SK-N-SH (cell line): Measurements from ENCODE around the gene ITSN1. TPM values are rescaled to one million over a fixed set of nuclear protein-coding genes. Genes with fewer than 3 reads are reported as not detected.

Source experiments
- CTCF ChIA-PET: fragments of 300-600, 350-600 bp; formaldehyde crosslinking; extraction: SDS; loops from one replicate; lab custom pipeline; 2021; lab: Yijun Ruan, JAX
- POLR2A ChIA-PET: fragments of 350-600 bp; sonication (Branson Sonifier 250); formaldehyde crosslinking; extraction: SDS; loops from one replicate; lab custom pipeline; 2020; ENCODE audit warnings: antibody characterized with exemption, inconsistent platforms; lab: Yijun Ruan, JAX
- DNase-seq: peaks from one replicate; pipeline ENCODE4 v3.0.0; 2012
- H2AFZ ChIP-seq: fragments of 200-600 bp; sonication (generic); 2 replicates; pipeline ENCODE4 v1.8.1; 2016; ENCODE audit warnings: antibody characterized with exemption, mild to moderate bottlenecking, low read depth
- H3F3A ChIP-seq: fragments of 200-600 bp; sonication (generic); replicated peaks from 2 replicates; pipeline ENCODE3; 2016; ENCODE audit warnings: antibody characterized with exemption, mild to moderate bottlenecking; ENCODE audit not compliant: insufficient read depth
- H3K27ac ChIP-seq, 2 experiments: fragments of 200-500 bp in 1 of 2; fragments of 200-600 bp in 1 of 2; sonication (Bioruptor generic) in 1 of 2; sonication (generic), shearing (Covaris generic) in 1 of 2; 2 replicates each; pipeline versions ENCODE4 v1.5.1 to v1.6.1; 2014 to 2016; ENCODE audit warnings: low read depth in 2 of 2, inconsistent platforms in 1 of 2, low read length in 1 of 2, mild to moderate bottlenecking in 1 of 2, mixed read lengths in 1 of 2
- H3K27me3 ChIP-seq: fragments of 200-600 bp; sonication (generic), shearing (Covaris generic); 2 replicates; pipeline ENCODE4 v1.6.1; 2016; ENCODE audit warnings: mixed run types; ENCODE audit not compliant: insufficient read depth
- H3K36me3 ChIP-seq, 2 experiments: fragments of 200-500 bp in 1 of 2; fragments of 200-600 bp in 1 of 2; sonication (Bioruptor generic) in 1 of 2; sonication (generic) in 1 of 2; replicated peaks in 1 of 2; 2 replicates each; pipeline versions ENCODE3 to v1.5.1; 2014 to 2016; ENCODE audit warnings: low read length in 1 of 2, mild to moderate bottlenecking in 1 of 2; ENCODE audit not compliant: insufficient read depth in 2 of 2, control insufficient read depth in 1 of 2
- H3K4me1 ChIP-seq, 2 experiments: fragments of 200-500 bp in 1 of 2; fragments of 200-600 bp in 1 of 2; sonication (Bioruptor generic) in 1 of 2; sonication (generic), shearing (Covaris generic) in 1 of 2; 2 replicates each; pipeline versions ENCODE4 v1.5.1 to v1.6.1; 2014 to 2016; ENCODE audit warnings: low read depth in 1 of 2, low read length in 1 of 2, mixed run types in 1 of 2; ENCODE audit not compliant: insufficient read depth in 2 of 2, control insufficient read depth in 1 of 2
- H3K4me2 ChIP-seq: fragments of 200-600 bp; sonication (generic), shearing (Covaris generic); 2 replicates; pipeline ENCODE4 v1.6.1; 2017; ENCODE audit warnings: mixed run types
- H3K4me3 ChIP-seq, 2 experiments: fragments of 200-500 bp in 1 of 2; fragments of 200-600 bp in 1 of 2; sonication (Bioruptor generic) in 1 of 2; sonication (generic), shearing (Covaris generic) in 1 of 2; 2 replicates each; pipeline versions ENCODE4 v1.5.1 to v1.8.1; 2014 to 2016; ENCODE audit warnings: low read depth in 2 of 2, inconsistent platforms in 1 of 2, low read length in 1 of 2, mild to moderate bottlenecking in 1 of 2, mixed read lengths in 1 of 2, moderate library complexity in 1 of 2
- H3K79me2 ChIP-seq: fragments of 200-600 bp; sonication (generic); 2 replicates; pipeline ENCODE4 v1.8.1; 2017; ENCODE audit warnings: mild to moderate bottlenecking; ENCODE audit not compliant: insufficient read depth
- H3K9ac ChIP-seq: fragments of 200-600 bp; sonication (generic); 2 replicates; pipeline ENCODE4 v1.6.1; 2017; ENCODE audit warnings: mixed run types
- H3K9me2 ChIP-seq: fragments of 200-600 bp; sonication (generic); 2 replicates; pipeline ENCODE4 v1.6.1; 2017; ENCODE audit warnings: mixed run types
- H3K9me3 ChIP-seq: fragments of 200-600 bp; sonication (generic); 2 replicates; pipeline ENCODE4 v1.6.1; 2017; ENCODE audit warnings: mixed run types, mild to moderate bottlenecking, moderate library complexity
- H4K20me1 ChIP-seq: fragments of 200-600 bp; sonication (generic); 2 replicates; pipeline ENCODE4 v1.6.1; 2017; ENCODE audit warnings: mild to moderate bottlenecking, mixed run types; ENCODE audit not compliant: insufficient read depth
- EP300 ChIP-seq, 2 experiments: IDR thresholded peaks; 2 replicates each; pipeline versions ENCODE4 v1.4.0 to v1.6.1; 2012; ENCODE audit warnings: borderline replicate concordance in 1 of 2, low read depth in 1 of 2, low read length in 1 of 2
- FOXJ3 ChIP-seq: sonication (generic); formaldehyde crosslinking; IDR thresholded peaks from 2 replicates; pipeline ENCODE4 v1.5.1; 2020; ENCODE audit warnings: mild to moderate bottlenecking, missing genetic modification reagents
- GATA2 ChIP-seq: sonication (generic); formaldehyde crosslinking; IDR thresholded peaks from 2 replicates; pipeline ENCODE4 v1.5.0; 2020; ENCODE audit warnings: mild to moderate bottlenecking, missing genetic modification reagents
- SIN3A ChIP-seq: IDR thresholded peaks from 2 replicates; pipeline ENCODE4 v1.6.1; 2012; ENCODE audit warnings: low read depth, mild to moderate bottlenecking, low read length, moderate library complexity, borderline replicate concordance
- TCF12 ChIP-seq: IDR thresholded peaks from 2 replicates; pipeline ENCODE4 v1.4.0; 2012
- YY1 ChIP-seq: IDR thresholded peaks from 2 replicates; pipeline ENCODE4 v1.4.0; 2012; ENCODE audit warnings: low read depth, mild to moderate bottlenecking
- WGBS: methylation state at CpG from one replicate; pipeline ENCODE4 v1.1.6; 2017; ENCODE audit warnings: low lambda C conversion rate; 5-methylcytosine and 5-hydroxymethylcytosine counted together
- polyA plus RNA-seq, 3 experiments: library from polyadenylated mRNA; depleted of rRNA; stranded (reverse); fragments of >200 nt; gene quantifications; 2 replicates each; pipeline ENCODE4 v1.2.3, GENCODE V29; 2012
- TF ChIP-seq, protein P1 (sequence below): IDR thresholded peaks from 2 replicates; pipeline ENCODE4 v1.6.1; 2012; ENCODE audit warnings: mild to moderate bottlenecking, low read depth, low read length, moderate library complexity
- TF ChIP-seq, protein P2 (sequence below): IDR thresholded peaks from 2 replicates; pipeline ENCODE4; 2012
- TF ChIP-seq, protein P3 (sequence below): fragments of 200-600 bp; sonication (generic); IDR thresholded peaks from 2 replicates; pipeline ENCODE4 v1.6.1; 2017; ENCODE audit warnings: antibody characterized with exemption, mild to moderate bottlenecking, moderate library complexity

Gene ITSN1
- polyA plus RNA-seq, 1 of the 3 experiments (the other 2 are of a cell fraction) = 27.8 TPM

DNA sequence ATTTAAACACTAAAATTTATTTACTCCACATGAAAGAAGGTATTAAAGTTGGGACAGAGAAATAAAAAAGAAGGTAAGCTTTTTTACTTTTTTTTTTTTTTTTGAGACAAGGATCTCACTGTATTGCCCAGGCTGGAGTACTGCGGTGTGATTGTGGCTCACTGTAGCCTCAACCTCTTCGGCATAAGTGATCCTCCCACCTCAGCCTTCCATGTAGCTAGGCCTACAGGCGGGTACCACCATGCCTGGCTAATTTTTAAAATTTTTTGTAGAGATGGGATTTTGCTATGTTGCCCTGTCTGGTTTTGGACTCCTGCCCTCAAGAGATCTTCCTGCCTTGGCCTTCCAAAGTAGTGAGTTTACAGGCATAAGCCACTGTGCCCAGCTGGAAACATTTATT is 106.6 kb downstream of the ITSN1 start (continued):
- TF ChIP-seq, protein P1, sequence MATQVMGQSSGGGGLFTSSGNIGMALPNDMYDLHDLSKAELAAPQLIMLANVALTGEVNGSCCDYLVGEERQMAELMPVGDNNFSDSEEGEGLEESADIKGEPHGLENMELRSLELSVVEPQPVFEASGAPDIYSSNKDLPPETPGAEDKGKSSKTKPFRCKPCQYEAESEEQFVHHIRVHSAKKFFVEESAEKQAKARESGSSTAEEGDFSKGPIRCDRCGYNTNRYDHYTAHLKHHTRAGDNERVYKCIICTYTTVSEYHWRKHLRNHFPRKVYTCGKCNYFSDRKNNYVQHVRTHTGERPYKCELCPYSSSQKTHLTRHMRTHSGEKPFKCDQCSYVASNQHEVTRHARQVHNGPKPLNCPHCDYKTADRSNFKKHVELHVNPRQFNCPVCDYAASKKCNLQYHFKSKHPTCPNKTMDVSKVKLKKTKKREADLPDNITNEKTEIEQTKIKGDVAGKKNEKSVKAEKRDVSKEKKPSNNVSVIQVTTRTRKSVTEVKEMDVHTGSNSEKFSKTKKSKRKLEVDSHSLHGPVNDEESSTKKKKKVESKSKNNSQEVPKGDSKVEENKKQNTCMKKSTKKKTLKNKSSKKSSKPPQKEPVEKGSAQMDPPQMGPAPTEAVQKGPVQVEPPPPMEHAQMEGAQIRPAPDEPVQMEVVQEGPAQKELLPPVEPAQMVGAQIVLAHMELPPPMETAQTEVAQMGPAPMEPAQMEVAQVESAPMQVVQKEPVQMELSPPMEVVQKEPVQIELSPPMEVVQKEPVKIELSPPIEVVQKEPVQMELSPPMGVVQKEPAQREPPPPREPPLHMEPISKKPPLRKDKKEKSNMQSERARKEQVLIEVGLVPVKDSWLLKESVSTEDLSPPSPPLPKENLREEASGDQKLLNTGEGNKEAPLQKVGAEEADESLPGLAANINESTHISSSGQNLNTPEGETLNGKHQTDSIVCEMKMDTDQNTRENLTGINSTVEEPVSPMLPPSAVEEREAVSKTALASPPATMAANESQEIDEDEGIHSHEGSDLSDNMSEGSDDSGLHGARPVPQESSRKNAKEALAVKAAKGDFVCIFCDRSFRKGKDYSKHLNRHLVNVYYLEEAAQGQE = no peak
- TF ChIP-seq FOXJ3 (CRISPR knock-in tag) (no peak), YY1 (no peak), EP300 (IDR thresholded peaks at IDR 0.05; ENCODE audit: borderline replicate concordance in 1 of 2, low read depth in 1 of 2, low read length in 1 of 2) (no peak), SIN3A (no peak), TCF12 (no peak)

DNA sequence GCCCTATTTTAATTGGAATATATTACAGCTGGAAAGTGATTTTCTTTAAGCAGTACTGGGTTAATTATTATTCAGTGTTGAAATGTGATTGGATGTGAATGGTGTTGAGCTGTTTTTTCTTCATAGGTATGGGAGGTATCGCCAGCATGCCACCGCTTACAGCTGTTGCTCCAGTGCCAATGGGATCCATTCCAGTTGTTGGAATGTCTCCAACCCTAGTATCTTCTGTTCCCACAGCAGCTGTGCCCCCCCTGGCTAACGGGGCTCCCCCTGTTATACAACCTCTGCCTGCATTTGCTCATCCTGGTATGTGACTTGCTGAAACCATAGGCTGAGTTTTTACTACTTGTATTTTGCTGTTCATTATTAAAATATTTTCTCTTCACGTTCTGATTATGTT is 107.7 kb downstream of the ITSN1 start:
- H3K27me3 ChIP-seq = no peaks in the 10 kb centered on the region
- no peak for DNase-seq
- H3K36me3 ChIP-seq = peaks cover 6 to 35% of the 10 kb centered on the region in 2 experiments
- H3K9me2 ChIP-seq = no peaks in the 10 kb centered on the region
- no peaks in the 10 kb centered on the region for H3K79me2 ChIP-seq
- no peaks in the 10 kb centered on the region for H3F3A ChIP-seq
- H3K9ac ChIP-seq = no peak overlapping the region
- H3K4me2 ChIP-seq = no peak overlapping the region
- CTCF ChIA-PET = no interaction called here
- 93% methylated on average over 4 of the region's 4 CpGs for WGBS
- no peaks in the 10 kb centered on the region; a peak in 1 of 4 replicates for H3K4me1 ChIP-seq
- H3K9me3 ChIP-seq = peaks cover 16% of the 10 kb centered on the region; the same call in 1 of the 2 replicates
- no peaks in the 10 kb centered on the region for H4K20me1 ChIP-seq
- H3K27ac ChIP-seq = no peak overlapping the region
- no peak overlapping the region for H3K4me3 ChIP-seq
- TF ChIP-seq GATA2 (CRISPR knock-in tag) = no peak
- TF ChIP-seq, protein P2, sequence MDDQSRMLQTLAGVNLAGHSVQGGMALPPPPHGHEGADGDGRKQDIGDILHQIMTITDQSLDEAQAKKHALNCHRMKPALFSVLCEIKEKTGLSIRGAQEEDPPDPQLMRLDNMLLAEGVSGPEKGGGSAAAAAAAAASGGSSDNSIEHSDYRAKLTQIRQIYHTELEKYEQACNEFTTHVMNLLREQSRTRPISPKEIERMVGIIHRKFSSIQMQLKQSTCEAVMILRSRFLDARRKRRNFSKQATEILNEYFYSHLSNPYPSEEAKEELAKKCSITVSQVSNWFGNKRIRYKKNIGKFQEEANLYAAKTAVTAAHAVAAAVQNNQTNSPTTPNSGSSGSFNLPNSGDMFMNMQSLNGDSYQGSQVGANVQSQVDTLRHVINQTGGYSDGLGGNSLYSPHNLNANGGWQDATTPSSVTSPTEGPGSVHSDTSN = no peak
- TF ChIP-seq, protein P3, sequence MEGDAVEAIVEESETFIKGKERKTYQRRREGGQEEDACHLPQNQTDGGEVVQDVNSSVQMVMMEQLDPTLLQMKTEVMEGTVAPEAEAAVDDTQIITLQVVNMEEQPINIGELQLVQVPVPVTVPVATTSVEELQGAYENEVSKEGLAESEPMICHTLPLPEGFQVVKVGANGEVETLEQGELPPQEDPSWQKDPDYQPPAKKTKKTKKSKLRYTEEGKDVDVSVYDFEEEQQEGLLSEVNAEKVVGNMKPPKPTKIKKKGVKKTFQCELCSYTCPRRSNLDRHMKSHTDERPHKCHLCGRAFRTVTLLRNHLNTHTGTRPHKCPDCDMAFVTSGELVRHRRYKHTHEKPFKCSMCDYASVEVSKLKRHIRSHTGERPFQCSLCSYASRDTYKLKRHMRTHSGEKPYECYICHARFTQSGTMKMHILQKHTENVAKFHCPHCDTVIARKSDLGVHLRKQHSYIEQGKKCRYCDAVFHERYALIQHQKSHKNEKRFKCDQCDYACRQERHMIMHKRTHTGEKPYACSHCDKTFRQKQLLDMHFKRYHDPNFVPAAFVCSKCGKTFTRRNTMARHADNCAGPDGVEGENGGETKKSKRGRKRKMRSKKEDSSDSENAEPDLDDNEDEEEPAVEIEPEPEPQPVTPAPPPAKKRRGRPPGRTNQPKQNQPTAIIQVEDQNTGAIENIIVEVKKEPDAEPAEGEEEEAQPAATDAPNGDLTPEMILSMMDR = no peak
- TF ChIP-seq, all 33 proteins: peak for 0
- POLR2A ChIA-PET = no interaction called here
- H2AFZ ChIP-seq = no peak overlapping the region
